ENCODE measurements around the gene AMY2B.

- TF ChIP-seq EP300 (IDR thresholded peaks at IDR 0.05; ENCODE audit: borderline replicate concordance) (no peak), CEBPB (IDR thresholded peaks at IDR 0.05) (no peak), ZBTB7A (IDR thresholded peaks at IDR 0.05; ENCODE audit: low read depth) (no peak), NFIC (IDR thresholded peaks at IDR 0.05) (no peak), TAF1 (IDR thresholded peaks at IDR 0.05; ENCODE audit: low read depth) (no peak), FOXM1 (IDR thresholded peaks at IDR 0.05; ENCODE audit: borderline replicate concordance, low read depth) (no peak)
- TF ChIP-seq, protein P1, sequence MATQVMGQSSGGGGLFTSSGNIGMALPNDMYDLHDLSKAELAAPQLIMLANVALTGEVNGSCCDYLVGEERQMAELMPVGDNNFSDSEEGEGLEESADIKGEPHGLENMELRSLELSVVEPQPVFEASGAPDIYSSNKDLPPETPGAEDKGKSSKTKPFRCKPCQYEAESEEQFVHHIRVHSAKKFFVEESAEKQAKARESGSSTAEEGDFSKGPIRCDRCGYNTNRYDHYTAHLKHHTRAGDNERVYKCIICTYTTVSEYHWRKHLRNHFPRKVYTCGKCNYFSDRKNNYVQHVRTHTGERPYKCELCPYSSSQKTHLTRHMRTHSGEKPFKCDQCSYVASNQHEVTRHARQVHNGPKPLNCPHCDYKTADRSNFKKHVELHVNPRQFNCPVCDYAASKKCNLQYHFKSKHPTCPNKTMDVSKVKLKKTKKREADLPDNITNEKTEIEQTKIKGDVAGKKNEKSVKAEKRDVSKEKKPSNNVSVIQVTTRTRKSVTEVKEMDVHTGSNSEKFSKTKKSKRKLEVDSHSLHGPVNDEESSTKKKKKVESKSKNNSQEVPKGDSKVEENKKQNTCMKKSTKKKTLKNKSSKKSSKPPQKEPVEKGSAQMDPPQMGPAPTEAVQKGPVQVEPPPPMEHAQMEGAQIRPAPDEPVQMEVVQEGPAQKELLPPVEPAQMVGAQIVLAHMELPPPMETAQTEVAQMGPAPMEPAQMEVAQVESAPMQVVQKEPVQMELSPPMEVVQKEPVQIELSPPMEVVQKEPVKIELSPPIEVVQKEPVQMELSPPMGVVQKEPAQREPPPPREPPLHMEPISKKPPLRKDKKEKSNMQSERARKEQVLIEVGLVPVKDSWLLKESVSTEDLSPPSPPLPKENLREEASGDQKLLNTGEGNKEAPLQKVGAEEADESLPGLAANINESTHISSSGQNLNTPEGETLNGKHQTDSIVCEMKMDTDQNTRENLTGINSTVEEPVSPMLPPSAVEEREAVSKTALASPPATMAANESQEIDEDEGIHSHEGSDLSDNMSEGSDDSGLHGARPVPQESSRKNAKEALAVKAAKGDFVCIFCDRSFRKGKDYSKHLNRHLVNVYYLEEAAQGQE (IDR thresholded peaks at IDR 0.05; ENCODE audit: low read depth), result no peak
- TF ChIP-seq, protein P2, sequence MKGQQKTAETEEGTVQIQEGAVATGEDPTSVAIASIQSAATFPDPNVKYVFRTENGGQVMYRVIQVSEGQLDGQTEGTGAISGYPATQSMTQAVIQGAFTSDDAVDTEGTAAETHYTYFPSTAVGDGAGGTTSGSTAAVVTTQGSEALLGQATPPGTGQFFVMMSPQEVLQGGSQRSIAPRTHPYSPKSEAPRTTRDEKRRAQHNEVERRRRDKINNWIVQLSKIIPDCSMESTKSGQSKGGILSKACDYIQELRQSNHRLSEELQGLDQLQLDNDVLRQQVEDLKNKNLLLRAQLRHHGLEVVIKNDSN (IDR thresholded peaks at IDR 0.05), result no peak
These were observed 33.2 kb upstream of the AMY2B start for GRCh38 chr1:103538226-103538625.
